Activated naive CD8-positive, alpha-beta T cell treated with anti-CD3 and anti-CD28 coated beads for 36 hours (primary cell): ENCODE data around the gene TBC1D9. TPM values are rescaled to one million over a fixed set of nuclear protein-coding genes. Genes with fewer than 3 reads are reported as not detected.

Experiments used
- DNase-seq: peaks from one replicate; pipeline ENCODE4 v3.0.0; 2021
- H3K27ac Mint-ChIP-seq: one replicate; pipeline ENCODE4 v1.8.0; 2022; ENCODE audit warnings: mild to moderate bottlenecking, moderate library complexity, mixed read lengths
- H3K27me3 Mint-ChIP-seq: one replicate; pipeline ENCODE4 v1.8.0; 2022; ENCODE audit warnings: mild to moderate bottlenecking, mixed read lengths
- H3K36me3 Mint-ChIP-seq: one replicate; pipeline ENCODE4 v1.8.0; 2021; ENCODE audit warnings: mild to moderate bottlenecking, mixed read lengths
- H3K4me1 Mint-ChIP-seq: one replicate; pipeline ENCODE4 v1.8.0; 2021; ENCODE audit warnings: mixed read lengths
- H3K4me3 Mint-ChIP-seq: one replicate; pipeline ENCODE4 v1.8.0; 2022; ENCODE audit warnings: mild to moderate bottlenecking, moderate library complexity, mixed read lengths
- H3K9me3 Mint-ChIP-seq: one replicate; pipeline ENCODE4 v1.8.0; 2022; ENCODE audit warnings: mixed read lengths
- total RNA-seq, 2 experiments: library from RNA; stranded (reverse); gene quantifications; one replicate each; pipeline ENCODE4 v1.2.3, GENCODE V29; 2021

The TBC1D9 gene
- total RNA-seq, 2 experiments from 2014 or later = 0.04 to 0.06 TPM

DNA sequence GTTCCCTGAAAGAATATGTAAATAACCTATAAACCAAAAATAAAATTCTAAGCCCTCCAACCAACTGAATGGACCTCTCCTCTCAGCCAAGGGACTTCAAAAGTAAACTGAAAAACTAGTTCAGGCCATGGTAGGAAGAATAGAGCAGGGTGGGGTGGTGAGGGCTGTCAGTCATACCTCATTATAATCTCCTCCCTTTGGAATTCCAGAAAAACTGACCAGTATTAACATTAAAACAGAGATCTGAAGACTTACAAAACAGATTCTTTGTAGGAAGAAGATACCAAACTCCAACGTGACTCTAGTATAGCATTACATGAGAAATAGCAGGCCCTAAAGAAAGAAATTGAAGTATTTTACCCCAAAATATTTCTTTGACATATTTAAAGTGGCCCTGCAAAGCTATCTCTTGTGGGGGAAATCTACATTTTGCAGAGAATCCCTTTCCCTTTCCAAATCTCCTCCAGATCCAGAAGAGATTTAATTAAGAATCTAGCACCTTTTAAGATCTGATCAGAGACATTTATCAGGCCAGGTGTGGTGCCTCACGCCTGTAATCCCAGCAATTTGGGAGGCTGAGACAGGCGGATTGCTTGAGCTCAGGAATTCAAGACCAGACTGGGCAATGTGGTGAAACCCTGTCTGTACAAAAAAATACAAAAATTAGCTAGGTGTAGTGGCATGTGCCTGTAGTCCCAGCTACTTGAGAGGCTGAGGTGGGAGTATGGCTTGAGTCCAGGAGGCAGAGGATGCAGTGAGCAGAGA is 15.1 kb downstream of the TBC1D9 start:
- H3K4me1 Mint-ChIP-seq = peaks cover 2% of the 10 kb centered on the region
- DNase-seq = no peak
- peaks cover 25% of the 10 kb centered on the region for H3K27me3 Mint-ChIP-seq
- H3K9me3 Mint-ChIP-seq = no peaks in the 10 kb centered on the region
- no peaks in the 10 kb centered on the region for H3K36me3 Mint-ChIP-seq
- H3K4me3 Mint-ChIP-seq = no peak overlapping the region
- no peak overlapping the region for H3K27ac Mint-ChIP-seq

DNA sequence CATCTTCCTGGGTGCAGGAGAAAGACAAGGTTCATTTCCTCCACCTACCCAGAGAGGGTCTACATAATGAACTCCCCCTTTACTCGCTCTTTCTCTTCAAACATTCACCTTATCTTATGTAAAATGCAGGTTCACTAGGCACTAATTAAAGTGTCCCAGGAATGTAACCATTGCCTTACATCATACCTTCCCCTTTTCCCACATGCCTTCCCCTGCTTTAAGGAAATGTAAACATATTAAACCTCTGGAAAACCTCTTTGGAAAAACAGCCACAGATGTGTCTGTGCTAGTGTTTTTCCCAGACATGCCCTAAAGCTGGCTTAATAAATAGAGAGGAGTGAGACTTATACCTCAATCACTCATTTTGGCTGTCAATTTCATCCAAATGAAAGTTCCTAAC is 15.8 kb downstream of the TBC1D9 start:
- Mint-ChIP-seq H3K9me3 (no peaks in the 10 kb centered on the region), H3K36me3 (no peaks in the 10 kb centered on the region), H3K27me3 (peaks cover 25% of the 10 kb centered on the region), H3K27ac (no peak overlapping the region), H3K4me3 (no peak overlapping the region), H3K4me1 (peaks cover 2% of the 10 kb centered on the region)
- DNase-seq = no peak

- no peak overlapping the region for H3K27ac Mint-ChIP-seq
- no peak overlapping the region for H3K4me3 Mint-ChIP-seq
- peaks cover 2% of the 10 kb centered on the region for H3K4me1 Mint-ChIP-seq
- H3K36me3 Mint-ChIP-seq = no peaks in the 10 kb centered on the region
- DNase-seq = no peak
- H3K27me3 Mint-ChIP-seq = peaks cover 23% of the 10 kb centered on the region
- H3K9me3 Mint-ChIP-seq = no peaks in the 10 kb centered on the region
These were observed 16.2 kb downstream of the TBC1D9 start for GRCh38 chr4:140739971-140740370.

- Mint-ChIP-seq H3K36me3 (no peaks in the 10 kb centered on the region), H3K9me3 (no peaks in the 10 kb centered on the region), H3K27ac (no peak overlapping the region), H3K4me3 (no peak overlapping the region), H3K4me1 (peaks cover 2% of the 10 kb centered on the region), H3K27me3 (peaks cover 24% of the 10 kb centered on the region)
- DNase-seq = no peak
These were observed 18.0 kb downstream of the TBC1D9 start for GRCh38 chr4:140738139-140738538.

DNA sequence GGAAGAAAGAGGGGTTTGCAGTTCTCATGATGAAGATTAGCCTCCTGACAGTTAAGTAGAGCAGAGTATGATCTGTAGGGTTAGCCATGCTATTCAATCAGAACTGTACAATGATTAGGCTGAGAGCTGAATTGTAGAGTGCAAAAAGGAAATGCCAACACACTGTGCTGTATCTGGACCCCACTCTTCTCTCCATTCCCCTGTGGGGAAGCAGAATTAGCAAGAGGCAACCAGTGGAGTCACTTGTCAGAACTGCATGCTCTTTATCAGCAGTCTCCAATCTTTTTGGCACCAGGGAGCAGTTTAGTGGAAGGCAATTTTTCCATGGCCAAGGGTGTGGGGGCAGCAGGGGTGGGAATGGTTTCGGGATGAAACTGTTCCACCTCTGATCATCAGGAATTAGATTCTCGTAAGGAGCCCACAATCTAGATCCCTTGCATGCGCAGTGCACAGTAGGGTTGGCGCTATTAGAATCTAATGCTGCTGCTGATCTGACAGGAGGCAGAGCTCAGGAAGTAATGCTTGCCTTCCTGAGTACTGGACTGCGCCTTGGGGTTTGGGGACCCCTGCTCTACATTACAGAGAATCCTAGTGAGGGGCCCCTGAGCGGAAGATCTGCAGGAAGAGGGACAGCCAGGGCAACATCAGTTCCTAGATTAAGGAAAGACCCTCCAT is 19.4 kb downstream of the TBC1D9 start:
- no peaks in the 10 kb centered on the region for H3K9me3 Mint-ChIP-seq
- no peaks in the 10 kb centered on the region for H3K36me3 Mint-ChIP-seq
- no peak overlapping the region for H3K4me3 Mint-ChIP-seq
- no peak for DNase-seq
- peaks cover 17% of the 10 kb centered on the region for H3K27me3 Mint-ChIP-seq
- no peak overlapping the region for H3K27ac Mint-ChIP-seq
- H3K4me1 Mint-ChIP-seq = no peaks in the 10 kb centered on the region

- H3K36me3 Mint-ChIP-seq = no peaks in the 10 kb centered on the region
- no peak overlapping the region for H3K27ac Mint-ChIP-seq
These were observed 20.3 kb downstream of the TBC1D9 start for GRCh38 chr4:140735779-140736391.

GRCh38 chr4:140735317-140735716 is 20.9 kb downstream of the TBC1D9 start:
- peaks cover 12% of the 10 kb centered on the region for H3K27me3 Mint-ChIP-seq
- H3K36me3 Mint-ChIP-seq = no peaks in the 10 kb centered on the region
- no peak overlapping the region for H3K27ac Mint-ChIP-seq
- no peaks in the 10 kb centered on the region for H3K4me1 Mint-ChIP-seq
- no peak for DNase-seq
- H3K4me3 Mint-ChIP-seq = no peak overlapping the region
- H3K9me3 Mint-ChIP-seq = no peaks in the 10 kb centered on the region

More at GRCh38 chr4:140735779-140736391, 20.3 kb downstream of the TBC1D9 start:
- no peak for DNase-seq
- Mint-ChIP-seq H3K9me3 (no peaks in the 10 kb centered on the region), H3K4me1 (no peaks in the 10 kb centered on the region), H3K4me3 (no peak overlapping the region), H3K27me3 (peaks cover 16% of the 10 kb centered on the region)

DNA sequence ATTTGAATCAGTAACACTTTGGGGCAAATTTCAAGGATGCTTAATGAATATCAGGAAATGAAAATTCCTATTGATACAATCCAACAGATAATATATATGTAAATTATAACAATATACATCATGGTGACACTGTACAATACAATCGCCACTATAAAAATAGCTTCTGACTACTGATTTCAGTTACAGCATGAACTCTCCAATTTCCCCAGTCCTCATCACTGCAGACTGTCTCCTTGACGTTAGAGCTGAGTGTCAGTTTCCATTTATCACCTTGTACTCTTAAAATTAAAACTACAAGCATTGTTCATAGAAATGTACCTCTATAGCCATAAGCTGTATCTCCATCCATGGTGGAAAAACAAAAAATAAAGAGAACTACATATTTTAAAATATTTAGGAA is 23.4 kb downstream of the TBC1D9 start:
- Mint-ChIP-seq H3K9me3 (no peaks in the 10 kb centered on the region), H3K4me3 (no peak overlapping the region), H3K27me3 (peaks cover 6% of the 10 kb centered on the region), H3K27ac (no peak overlapping the region), H3K36me3 (no peaks in the 10 kb centered on the region), H3K4me1 (no peaks in the 10 kb centered on the region)
- DNase-seq = no peak

GRCh38 chr4:140729344-140730049 is 26.7 kb downstream of the TBC1D9 start:
- no peak overlapping the region for H3K4me3 Mint-ChIP-seq
- no peaks in the 10 kb centered on the region for H3K36me3 Mint-ChIP-seq
- no peak for DNase-seq
- peaks cover 6% of the 10 kb centered on the region for H3K27me3 Mint-ChIP-seq
- H3K4me1 Mint-ChIP-seq = no peaks in the 10 kb centered on the region
- no peak overlapping the region for H3K27ac Mint-ChIP-seq
- H3K9me3 Mint-ChIP-seq = no peaks in the 10 kb centered on the region

GRCh38 chr4:140726776-140727500 is 29.2 kb downstream of the TBC1D9 start:
- no peaks in the 10 kb centered on the region for H3K36me3 Mint-ChIP-seq
- H3K9me3 Mint-ChIP-seq = no peaks in the 10 kb centered on the region
- no peak overlapping the region for H3K27ac Mint-ChIP-seq
- no peak for DNase-seq
- no peak overlapping the region for H3K4me3 Mint-ChIP-seq
- no peaks in the 10 kb centered on the region for H3K4me1 Mint-ChIP-seq
- peaks cover 4% of the 10 kb centered on the region for H3K27me3 Mint-ChIP-seq

GRCh38 chr4:140725556-140725955 is 30.6 kb downstream of the TBC1D9 start:
- peaks cover 4% of the 10 kb centered on the region for H3K27me3 Mint-ChIP-seq
- no peak for DNase-seq
- H3K27ac Mint-ChIP-seq = no peak overlapping the region
- no peaks in the 10 kb centered on the region for H3K36me3 Mint-ChIP-seq
- peaks cover 7% of the 10 kb centered on the region for H3K4me1 Mint-ChIP-seq
- H3K4me3 Mint-ChIP-seq = no peak overlapping the region
- H3K9me3 Mint-ChIP-seq = no peaks in the 10 kb centered on the region

- no peak for DNase-seq
- no peak overlapping the region for H3K27ac Mint-ChIP-seq
- peaks cover 11% of the 10 kb centered on the region for H3K4me1 Mint-ChIP-seq
- no peak overlapping the region for H3K4me3 Mint-ChIP-seq
- H3K9me3 Mint-ChIP-seq = no peaks in the 10 kb centered on the region
- peaks cover 4% of the 10 kb centered on the region for H3K27me3 Mint-ChIP-seq
- no peaks in the 10 kb centered on the region for H3K36me3 Mint-ChIP-seq
These were observed 31.4 kb downstream of the TBC1D9 start for GRCh38 chr4:140724760-140725159.

- DNase-seq = no peak
- H3K27me3 Mint-ChIP-seq = peaks cover 4% of the 10 kb centered on the region
- H3K4me1 Mint-ChIP-seq = peaks cover 11% of the 10 kb centered on the region
- H3K4me3 Mint-ChIP-seq = peak overlapping the region; percentile 40
- H3K36me3 Mint-ChIP-seq = no peaks in the 10 kb centered on the region
- peak overlapping the region; percentile 34 for H3K27ac Mint-ChIP-seq
- H3K9me3 Mint-ChIP-seq = no peaks in the 10 kb centered on the region
These were observed 35.5 kb downstream of the TBC1D9 start for GRCh38 chr4:140720387-140721304.

GRCh38 chr4:140719686-140720085 is 36.5 kb downstream of the TBC1D9 start:
- no peak for DNase-seq

More at GRCh38 chr4:140719686-140720085, 36.5 kb downstream of the TBC1D9 start:
- Mint-ChIP-seq H3K4me1 (peaks cover 11% of the 10 kb centered on the region), H3K27me3 (peaks cover 4% of the 10 kb centered on the region), H3K9me3 (no peaks in the 10 kb centered on the region), H3K36me3 (no peaks in the 10 kb centered on the region), H3K27ac (peak overlapping the region; percentile 14), H3K4me3 (no peak overlapping the region)
